ENCODE results near the gene ZBTB8B. TPM values are rescaled to one million over a fixed set of nuclear protein-coding genes. Genes with fewer than 3 reads are reported as not detected.

Gene ZBTB8B
- total RNA-seq, 1 experiment from 2014 or later: 0.08 TPM

GRCh38 chr1:32509939-32510338 lies 45.1 kb downstream of the ZBTB8B start:
- CTCF ChIA-PET: interaction anchor here (0.7 to 1.0 kb wide), 2 partner anchors 11 to 37 kb away, joined by 8 read pairs; no protein-coding TSS in a partner anchor
- no peak for ATAC-seq

More at GRCh38 chr1:32509939-32510338, 45.1 kb downstream of the ZBTB8B start:
- Histone ChIP-seq H3K9me3 (ENCODE audit: control insufficient read depth, insufficient read depth, low read depth, low read length) (no peaks in the 10 kb centered on the region), H3K36me3 (ENCODE audit: control insufficient read depth, insufficient read depth, low read length) (no peaks in the 10 kb centered on the region), H3K27me3 (ENCODE audit: control insufficient read depth, insufficient read depth, low read length) (no peaks in the 10 kb centered on the region), H3K27ac (ENCODE audit: low read length) (no peak overlapping the region), H3K4me3 (ENCODE audit: low read depth in 2 of 2, low read length in 2 of 2) (no peak overlapping the region), H3K4me1 (ENCODE audit: control insufficient read depth, insufficient read depth, low read length) (no peaks in the 10 kb centered on the region)
- POLR2A ChIA-PET: no interaction called here
- intact Hi-C loops (cut with micrococcal nuclease; ENCODE audit: unreplicated experiment): no loop called here
- in situ Hi-C loops (cut with HindIII; ENCODE audit: low pct_unique_long_range_greater_than_20kb, low sequenced_read_pairs): no loop called here
- no TSS peak for BruUV-seq (replicated peaks)
- DNase-seq (ENCODE audit: low read depth, low spot score): no peak
- no peak for TF ChIP-seq POLR2AphosphoS5 (IDR thresholded peaks at IDR 0.05; ENCODE audit: low read depth, low read length)
- no peak for TF ChIP-seq CTCF (IDR thresholded peaks at IDR 0.05)
- TF ChIP-seq REST (IDR thresholded peaks at IDR 0.05; ENCODE audit: insufficient read depth in 1 of 2, low read depth in 2 of 2, low read length in 1 of 2): no peak
- TF ChIP-seq TCF7L2 (IDR thresholded peaks at IDR 0.05; ENCODE audit: low read depth, low read length): no peak
- TF ChIP-seq SIN3A (IDR thresholded peaks at IDR 0.05; ENCODE audit: borderline replicate concordance, insufficient read depth, low read depth, low read length): no peak

Other genes with a start within 250 kb of the ZBTB8B start
- gene TMEM234, start 242.7 kb upstream of the ZBTB8B start, total RNA-seq (2021; ENCODE audit: unreplicated experiment): 23.3 TPM
- gene EIF3I, start 242.7 kb upstream of the ZBTB8B start, total RNA-seq (2021; ENCODE audit: unreplicated experiment): 294 TPM
- gene FAM167B, start 217.8 kb upstream of the ZBTB8B start, total RNA-seq (2021; ENCODE audit: unreplicated experiment): 1.9 TPM
- gene LCK, start 213.8 kb upstream of the ZBTB8B start, total RNA-seq (2021; ENCODE audit: unreplicated experiment): 0.57 TPM
- gene HDAC1, start 173.0 kb upstream of the ZBTB8B start, total RNA-seq (2021; ENCODE audit: unreplicated experiment): 256 TPM
- 176 TPM for gene MARCKSL1, start 128.8 kb upstream of the ZBTB8B start, total RNA-seq (2021; ENCODE audit: unreplicated experiment)
- gene FAM229A, start 102.6 kb upstream of the ZBTB8B start, total RNA-seq (2021; ENCODE audit: unreplicated experiment): 6.7 TPM
- 3.6 TPM for gene TSSK3, start 102.5 kb upstream of the ZBTB8B start, total RNA-seq (2021; ENCODE audit: unreplicated experiment)
- gene BSDC1, start 70.6 kb upstream of the ZBTB8B start, total RNA-seq (2021; ENCODE audit: unreplicated experiment): 64.9 TPM
- 6.5 TPM for gene ZBTB8A, start 74.4 kb downstream of the ZBTB8B start, total RNA-seq (2021; ENCODE audit: unreplicated experiment)
- 78.9 TPM for gene ZBTB8OS, start 185.5 kb downstream of the ZBTB8B start, total RNA-seq (2021; ENCODE audit: unreplicated experiment)
- 376 TPM for gene RBBP4, start 186.1 kb downstream of the ZBTB8B start, total RNA-seq (2021; ENCODE audit: unreplicated experiment)
- 1.3 TPM for gene SYNC, start 237.7 kb downstream of the ZBTB8B start, total RNA-seq (2021; ENCODE audit: unreplicated experiment)

Data from Panc1 (cell line).